GM19463 (cell line): Measurements from ENCODE around the gene WDFY3.
"Not testable (repeated sequence)": the region's sequence is repeated elsewhere in the genome, so short reads cannot be mapped to it uniquely, and the experiment has no call there.

Experiments used
- ATAC-seq: cut with Tn5 transposase; IDR thresholded peaks from one replicate; pipeline ENCODE4 v1.9.1; 2021; ENCODE audit warnings: mild to moderate bottlenecking, moderate library complexity; ENCODE audit not compliant: unreplicated experiment

WDFY3 gene

GRCh38 chr4:84727491-84727890, 239.0 kb downstream of the WDFY3 start:
- no peak for ATAC-seq

GRCh38 chr4:84726356-84726755, 240.1 kb downstream of the WDFY3 start:
- ATAC-seq, result no peak

GRCh38 chr4:84722720-84723119, 243.8 kb downstream of the WDFY3 start:
- no peak for ATAC-seq

GRCh38 chr4:84719115-84719514, 247.4 kb downstream of the WDFY3 start:
- no peak for ATAC-seq

- ATAC-seq, result no peak
Observed at GRCh38 chr4:84718699-84719098, 247.8 kb downstream of the WDFY3 start.

GRCh38 chr4:84710548-84710947, 255.9 kb downstream of the WDFY3 start:
- ATAC-seq, result no peak

- no peak for ATAC-seq
Observed at GRCh38 chr4:84708406-84709135, 257.9 kb downstream of the WDFY3 start.

- ATAC-seq, result no peak
Observed at GRCh38 chr4:84706286-84706685, 260.2 kb downstream of the WDFY3 start.

- ATAC-seq, result no peak
Observed at GRCh38 chr4:84699001-84699671, 267.4 kb downstream of the WDFY3 start.

- ATAC-seq, result no peak
Observed at GRCh38 chr4:84697615-84698201, 268.8 kb downstream of the WDFY3 start.

- ATAC-seq, result no peak
Observed at GRCh38 chr4:84697159-84697558, 269.3 kb downstream of the WDFY3 start.

GRCh38 chr4:84691800-84692199, 274.7 kb downstream of the WDFY3 start:
- no peak for ATAC-seq

GRCh38 chr4:84691170-84691691, 275.3 kb downstream of the WDFY3 start:
- ATAC-seq, result no peak

- no peak for ATAC-seq
Observed at GRCh38 chr4:84690481-84690880, 276.0 kb downstream of the WDFY3 start.

GRCh38 chr4:84689197-84689596, 277.3 kb downstream of the WDFY3 start:
- no peak for ATAC-seq

- no peak for ATAC-seq
Observed at GRCh38 chr4:84688605-84689004, 277.9 kb downstream of the WDFY3 start.

GRCh38 chr4:84685105-84685504, 281.4 kb downstream of the WDFY3 start:
- ATAC-seq, result no peak

GRCh38 chr4:84684361-84684760, 282.1 kb downstream of the WDFY3 start:
- no peak for ATAC-seq

- ATAC-seq, result no peak
Observed at GRCh38 chr4:84683064-84683850, 283.2 kb downstream of the WDFY3 start.

- ATAC-seq, result not testable (repeated sequence)
Observed at GRCh38 chr4:84682661-84683060, 283.8 kb downstream of the WDFY3 start.
